Ovary (tissue), 9 donors: Measurements from ENCODE around the gene DGKA. TPM values are rescaled to one million over a fixed set of nuclear protein-coding genes. Genes with fewer than 3 reads are reported as not detected.

Source experiments
- DNase-seq, 5 donors: peaks; one replicate each; pipeline ENCODE4 v3.0.0-alpha.2; 2019 to 2020
- H3K27ac ChIP-seq, 2 donors: fragments of 200-600 bp; one replicate each; pipeline versions ENCODE4 v1.5.1 to v1.8.0; 2019 to 2022
- H3K27me3 ChIP-seq: fragments of 200-600 bp; one replicate; pipeline ENCODE4 v1.8.0; 2022
- H3K36me3 ChIP-seq: fragments of 200-600 bp; sonication (generic); one replicate; pipeline ENCODE4 v1.5.1; 2019
- H3K4me1 ChIP-seq: one replicate; pipeline ENCODE4 v1.8.1; 2013; ENCODE audit warnings: mild to moderate bottlenecking, moderate library complexity; ENCODE audit not compliant: insufficient read depth
- H3K4me3 ChIP-seq: fragments of 200-600 bp; sonication (generic); one replicate; pipeline ENCODE4 v1.5.1; 2017
- H3K9me3 ChIP-seq, 2 donors: fragments of 200-600 bp in 1 of 2; sonication (generic) in 1 of 2; one replicate each; pipeline versions ENCODE4 v1.5.1 to v1.8.1; 2013 to 2019; ENCODE audit warnings: mild to moderate bottlenecking in 1 of 2, moderate library complexity in 1 of 2
- CTCF ChIP-seq, 3 donors: fragments of 450-650 bp in 2 of 3; fragments of 200-600 bp in 1 of 3; IDR thresholded peaks; one replicate each; pipeline versions ENCODE4 v1.5.1 to v1.8.0; 2016 to 2022; ENCODE audit warnings: antibody characterized with exemption in 3 of 3, mild to moderate bottlenecking in 1 of 3
- EP300 ChIP-seq: sonication (generic); formaldehyde crosslinking; IDR thresholded peaks from one replicate; pipeline ENCODE4 v1.6.1; 2017; ENCODE audit warnings: antibody characterized with exemption
- POLR2A ChIP-seq: fragments of 450-650 bp; IDR thresholded peaks from one replicate; pipeline ENCODE4 v1.6.1; 2017; ENCODE audit warnings: antibody characterized with exemption, mild to moderate bottlenecking, moderate library complexity
- WGBS, 3 donors: extraction: QIAGEN DNeasy Blood & Tissue Kit in 1 of 3; methylation state at CpG; one replicate each; pipeline versions ENCODE4 v1.1.5 to v1.1.7; 2013 to 2017; 5-methylcytosine and 5-hydroxymethylcytosine counted together
- intact Hi-C, 4 donors: fragments of 100-400 bp; cut with DNase I; formaldehyde crosslinking; loops; one replicate each; pipeline versions ENCODE4 v1.11.0 to v1.15.1; 2022 to 2023
- polyA plus RNA-seq, 2 donors: library from polyadenylated mRNA; stranded (reverse); fragments of 200-250 nt in 1 of 2; fragments of 350-450 nt in 1 of 2; fragmentation: Illumina TruSeq in 1 of 2; extraction: RNeasy Lipid Tissue Mini Kit (QIAGEN cat#74804) in 1 of 2; gene quantifications; one replicate each; pipeline ENCODE4 v1.2.3, GENCODE V29; 2013 to 2014
- total RNA-seq, 7 donors: library from RNA; depleted of rRNA in 2 of 7; stranded (reverse); fragments of >200 nt in 2 of 7; fragmentation: NEBNext Ultra II Directional in 3 of 7; extraction: Animal tissue kit (Norgen Biotek cat#: 25700) in 3 of 7; gene quantifications; one replicate each; pipeline versions ENCODE4 v1.1.0 to v1.2.4, GENCODE V29; 2016 to 2023
- donor health status: DM: no; HTN: no; CAD: no; lungs with moderate emphysema.
- donor health status: DM: no; HTN: no; CAD: no.
- donor health status: Bipolar disorder and iron deficiency.
- donor health status: DM: yes; HTN: yes; CAD: no.
- donor health status: DM: no; HTN: no; CAD: no.
- donor health status: DM: yes; HTN: yes; CAD: no.

The DGKA gene
- total and polyA plus RNA-seq, 9 donors, result 13.3 to 50.1 (median 26.0) TPM

- Histone ChIP-seq H3K9me3 (no peaks in the 10 kb centered on the region), H3K27me3 (no peaks in the 10 kb centered on the region), H3K4me1 (no peaks in the 10 kb centered on the region), H3K27ac (no peak overlapping the region), H3K36me3 (no peaks in the 10 kb centered on the region), H3K4me3 (no peak overlapping the region)
- 21 to 49% (median 36%) methylated on average over 2 of the region's 2 CpGs for WGBS, 3 donors
- TF ChIP-seq EP300 (no peak), CTCF (IDR thresholded peaks at IDR 0.05) (no peak), POLR2A (no peak)
- DNase-seq, result no peak
- intact Hi-C loops, result no loop called here
Observed at GRCh38 chr12:55899082-55899481, 31.9 kb upstream of the DGKA start.

GRCh38 chr12:55901881-55902490 lies 29.0 kb upstream of the DGKA start:
- H3K27ac ChIP-seq, result no peak overlapping the region
- H3K9me3 ChIP-seq, result no peaks in the 10 kb centered on the region
- TF ChIP-seq POLR2A (no peak), EP300 (no peak), CTCF (IDR thresholded peaks at IDR 0.05) (no peak)
- no peak overlapping the region for H3K4me3 ChIP-seq
- 30 to 53% (median 36%) methylated on average over 7 of the region's 7 CpGs for WGBS, 3 donors
- DNase-seq, result peak in 2 of 5 donors; percentile 24 to 43
- H3K27me3 ChIP-seq, result no peaks in the 10 kb centered on the region
- H3K36me3 ChIP-seq, result no peaks in the 10 kb centered on the region
- intact Hi-C loops, result no loop called here
- no peaks in the 10 kb centered on the region for H3K4me1 ChIP-seq

GRCh38 chr12:55906056-55906455 lies 24.9 kb upstream of the DGKA start:
- TF ChIP-seq CTCF (IDR thresholded peaks at IDR 0.05), result no peak
- no peak for TF ChIP-seq EP300
- no peak for TF ChIP-seq POLR2A
- intact Hi-C loops, result no loop called here
- WGBS, 3 donors, result 73 to 83% (median 80%) methylated on average over 1 of the region's 1 CpG
- DNase-seq, result no peak
- Histone ChIP-seq H3K4me3 (no peak overlapping the region), H3K4me1 (no peaks in the 10 kb centered on the region), H3K27ac (no peak overlapping the region), H3K9me3 (no peaks in the 10 kb centered on the region), H3K27me3 (no peaks in the 10 kb centered on the region), H3K36me3 (no peaks in the 10 kb centered on the region)

- no peaks in the 10 kb centered on the region for H3K4me1 ChIP-seq
- no peak overlapping the region for H3K4me3 ChIP-seq
- no peak for TF ChIP-seq CTCF (IDR thresholded peaks at IDR 0.05)
- TF ChIP-seq EP300, result no peak
- no peak for TF ChIP-seq POLR2A
- WGBS, 3 donors, result 30 to 39% (median 35%) methylated on average over 8 of the region's 8 CpGs
- no peaks in the 10 kb centered on the region for H3K36me3 ChIP-seq
- intact Hi-C loops, result no loop called here
- H3K27ac ChIP-seq, result no peak overlapping the region
- peak in 1 of 5 donors; percentile 3 for DNase-seq
- H3K27me3 ChIP-seq, result no peaks in the 10 kb centered on the region
- no peaks in the 10 kb centered on the region for H3K9me3 ChIP-seq
Observed at GRCh38 chr12:55908726-55909512, 22.0 kb upstream of the DGKA start.
